GM18951 (cell line): Measurements from ENCODE around the gene IBTK.
A peak's percentile ranks its signal among the peaks of the same experiment; 100 is the strongest.
"Not testable (repeated sequence)": the region's sequence is repeated elsewhere in the genome, so short reads cannot be mapped to it uniquely, and the experiment has no call there.

Experiments
- POLR2A ChIP-seq: IDR thresholded peaks from 4 replicates; pipeline ENCODE4 v1.6.1; 2011; ENCODE audit warnings: mild to moderate bottlenecking; ENCODE audit not compliant: insufficient read length, insufficient read depth; ENCODE audit errors: extremely low read depth
- in situ Hi-C: fragments of 300-500 bp; cut with MboI; formaldehyde crosslinking; loops from one replicate; pipeline ENCODE4 v1.12.0; 2022; ENCODE audit warnings: low sequenced_read_pairs, mixed read lengths, inconsistent platforms; ENCODE audit not compliant: unreplicated experiment

Gene IBTK, protein sequence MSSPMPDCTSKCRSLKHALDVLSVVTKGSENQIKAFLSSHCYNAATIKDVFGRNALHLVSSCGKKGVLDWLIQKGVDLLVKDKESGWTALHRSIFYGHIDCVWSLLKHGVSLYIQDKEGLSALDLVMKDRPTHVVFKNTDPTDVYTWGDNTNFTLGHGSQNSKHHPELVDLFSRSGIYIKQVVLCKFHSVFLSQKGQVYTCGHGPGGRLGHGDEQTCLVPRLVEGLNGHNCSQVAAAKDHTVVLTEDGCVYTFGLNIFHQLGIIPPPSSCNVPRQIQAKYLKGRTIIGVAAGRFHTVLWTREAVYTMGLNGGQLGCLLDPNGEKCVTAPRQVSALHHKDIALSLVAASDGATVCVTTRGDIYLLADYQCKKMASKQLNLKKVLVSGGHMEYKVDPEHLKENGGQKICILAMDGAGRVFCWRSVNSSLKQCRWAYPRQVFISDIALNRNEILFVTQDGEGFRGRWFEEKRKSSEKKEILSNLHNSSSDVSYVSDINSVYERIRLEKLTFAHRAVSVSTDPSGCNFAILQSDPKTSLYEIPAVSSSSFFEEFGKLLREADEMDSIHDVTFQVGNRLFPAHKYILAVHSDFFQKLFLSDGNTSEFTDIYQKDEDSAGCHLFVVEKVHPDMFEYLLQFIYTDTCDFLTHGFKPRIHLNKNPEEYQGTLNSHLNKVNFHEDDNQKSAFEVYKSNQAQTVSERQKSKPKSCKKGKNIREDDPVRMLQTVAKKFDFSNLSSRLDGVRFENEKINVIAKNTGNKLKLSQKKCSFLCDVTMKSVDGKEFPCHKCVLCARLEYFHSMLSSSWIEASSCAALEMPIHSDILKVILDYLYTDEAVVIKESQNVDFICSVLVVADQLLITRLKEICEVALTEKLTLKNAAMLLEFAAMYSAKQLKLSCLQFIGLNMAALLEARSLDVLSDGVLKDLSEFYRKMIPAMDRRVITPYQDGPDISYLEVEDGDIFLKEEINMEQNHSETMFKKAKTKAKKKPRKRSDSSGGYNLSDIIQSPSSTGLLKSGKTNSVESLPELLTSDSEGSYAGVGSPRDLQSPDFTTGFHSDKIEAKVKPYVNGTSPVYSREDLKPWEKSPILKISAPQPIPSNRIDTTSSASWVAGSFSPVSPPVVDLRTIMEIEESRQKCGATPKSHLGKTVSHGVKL (N-terminal part only)

DNA sequence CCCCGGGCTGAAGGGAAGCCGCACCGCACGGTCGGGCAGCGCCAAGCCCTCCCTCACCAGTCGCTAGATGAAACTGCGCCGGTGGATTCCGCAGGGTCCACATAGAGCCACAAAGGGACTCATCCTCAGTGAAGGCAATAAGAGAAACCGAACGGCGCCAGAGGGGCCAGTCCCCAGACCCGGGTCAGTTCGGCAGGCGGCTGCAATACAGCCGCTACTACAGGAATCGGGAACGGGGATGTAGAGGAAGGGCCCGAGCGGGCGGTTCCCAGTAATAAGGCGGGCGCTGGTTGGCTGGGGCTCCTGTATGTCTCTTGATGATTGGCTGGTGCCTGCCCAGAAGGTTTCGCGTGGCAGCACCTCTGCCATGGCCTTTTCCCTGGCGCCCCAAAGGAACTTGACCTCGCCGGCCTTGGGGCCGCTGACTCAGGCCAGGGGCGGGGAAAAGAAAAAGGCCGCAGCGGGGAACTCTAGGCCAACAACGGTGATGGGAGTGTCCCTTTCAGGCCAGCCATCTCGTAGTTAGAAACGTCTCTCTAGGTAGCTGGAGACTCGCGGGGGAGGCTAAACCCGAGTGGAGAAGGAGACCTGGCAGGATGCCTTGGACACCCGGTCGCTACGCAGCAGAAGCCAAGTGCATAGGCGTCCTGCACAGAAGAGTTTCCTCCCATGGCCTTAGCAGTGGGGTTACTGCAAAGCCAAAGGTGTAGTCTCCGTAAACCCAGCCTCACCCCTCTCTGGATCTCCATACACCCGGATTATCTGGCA is at the start of gene IBTK:
Gene IBTK (minus strand): TSS at position 240 of the 768 bp plus-strand sequence. CDS start 7,258 bp downstream, outside the sequence.
- in situ Hi-C loops, result no loop called here

DNA sequence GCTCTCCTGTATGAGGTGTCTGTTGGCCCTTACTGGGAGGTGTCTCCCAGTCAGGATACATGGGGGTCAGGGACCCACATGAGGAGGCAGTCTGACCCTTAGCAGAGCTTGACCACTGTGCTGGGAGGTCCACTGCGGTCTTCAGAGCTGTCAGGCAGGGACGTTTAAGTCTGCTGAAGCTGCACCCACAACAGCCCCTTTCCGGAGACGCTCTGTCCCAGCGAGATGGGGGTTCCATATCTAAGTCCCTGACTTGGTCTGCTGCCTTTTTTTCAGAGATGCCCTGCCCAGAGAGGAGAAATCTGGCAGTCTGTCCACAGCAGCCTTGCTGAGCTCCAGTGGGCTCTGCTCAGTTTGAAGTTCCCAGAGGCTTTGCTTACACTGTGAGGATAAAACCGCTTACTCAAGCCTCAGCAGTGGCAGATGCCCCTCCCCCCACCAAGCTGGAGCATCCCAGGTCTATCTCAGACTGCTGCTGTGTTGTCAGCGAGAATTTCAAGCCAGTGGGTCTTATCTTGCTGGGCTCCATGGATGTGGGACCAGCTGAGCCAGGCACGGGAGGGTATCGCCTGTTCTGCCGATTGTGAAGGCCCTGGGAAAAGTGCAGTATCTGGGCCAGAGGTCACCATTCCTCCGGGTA is 36.3 kb upstream of the IBTK start:
- in situ Hi-C loops, result no loop called here
- TF ChIP-seq POLR2A, result no peak

More for the DNA sequence above, at the start of gene IBTK:
- TF ChIP-seq POLR2A, result peak; percentile 76

DNA sequence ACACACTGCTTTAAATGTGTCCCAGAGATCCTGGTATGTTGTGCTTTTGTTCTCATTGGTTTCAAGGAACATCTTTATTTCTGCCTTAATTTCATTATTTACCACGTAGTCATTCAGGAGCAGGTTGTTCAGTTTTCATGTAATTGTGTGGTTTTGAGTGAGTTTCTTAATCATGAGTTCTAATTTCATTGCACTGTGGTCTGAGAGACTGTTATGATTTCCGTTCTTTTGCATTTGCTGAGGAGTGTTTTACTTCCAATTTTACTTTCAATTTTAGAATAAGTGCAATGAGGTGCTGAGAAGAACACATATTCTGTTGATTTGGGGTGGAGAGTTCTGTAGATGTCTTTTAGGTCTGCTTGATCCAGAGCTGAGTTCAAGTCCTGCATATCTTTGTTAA is 34.0 kb upstream of the IBTK start:
- in situ Hi-C loops, result not testable (repeated sequence)

GRCh38 chr6:82277686-82278085 is 30.1 kb upstream of the IBTK start:
- in situ Hi-C loops, result loop anchor here (10.0 kb wide), 1 partner anchor 777 kb away; no protein-coding TSS in a partner anchor
- TF ChIP-seq POLR2A, result no peak

- TF ChIP-seq POLR2A, result no peak
- in situ Hi-C loops, result loop anchor here (10.0 kb wide), 1 partner anchor 779 kb away; no protein-coding TSS in a partner anchor
These were observed 28.1 kb upstream of the IBTK start for GRCh38 chr6:82275686-82276085.

DNA sequence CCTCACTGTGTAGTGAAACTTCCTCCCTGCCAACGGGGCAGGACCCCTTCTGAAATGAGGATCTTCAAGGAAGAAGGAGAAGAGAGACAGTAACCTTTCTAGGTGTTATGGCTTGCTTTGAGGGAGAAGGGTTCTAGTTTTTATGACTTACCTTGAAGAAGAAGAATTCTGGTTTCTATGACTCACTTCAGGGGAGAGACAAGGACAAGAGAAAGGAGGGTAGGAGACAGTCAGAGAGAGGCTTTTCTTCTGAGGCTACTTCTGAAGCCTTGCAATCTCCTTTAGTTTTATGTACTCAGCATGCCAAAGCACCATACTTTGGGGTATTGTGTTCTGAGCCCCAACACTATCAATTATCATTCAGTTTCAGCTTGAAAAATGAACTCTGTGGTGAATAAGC is 25.8 kb upstream of the IBTK start:
- in situ Hi-C loops, result loop anchor here (10.0 to 25.0 kb wide), 2 partner anchors 782 to 939 kb away; no protein-coding TSS in a partner anchor

DNA sequence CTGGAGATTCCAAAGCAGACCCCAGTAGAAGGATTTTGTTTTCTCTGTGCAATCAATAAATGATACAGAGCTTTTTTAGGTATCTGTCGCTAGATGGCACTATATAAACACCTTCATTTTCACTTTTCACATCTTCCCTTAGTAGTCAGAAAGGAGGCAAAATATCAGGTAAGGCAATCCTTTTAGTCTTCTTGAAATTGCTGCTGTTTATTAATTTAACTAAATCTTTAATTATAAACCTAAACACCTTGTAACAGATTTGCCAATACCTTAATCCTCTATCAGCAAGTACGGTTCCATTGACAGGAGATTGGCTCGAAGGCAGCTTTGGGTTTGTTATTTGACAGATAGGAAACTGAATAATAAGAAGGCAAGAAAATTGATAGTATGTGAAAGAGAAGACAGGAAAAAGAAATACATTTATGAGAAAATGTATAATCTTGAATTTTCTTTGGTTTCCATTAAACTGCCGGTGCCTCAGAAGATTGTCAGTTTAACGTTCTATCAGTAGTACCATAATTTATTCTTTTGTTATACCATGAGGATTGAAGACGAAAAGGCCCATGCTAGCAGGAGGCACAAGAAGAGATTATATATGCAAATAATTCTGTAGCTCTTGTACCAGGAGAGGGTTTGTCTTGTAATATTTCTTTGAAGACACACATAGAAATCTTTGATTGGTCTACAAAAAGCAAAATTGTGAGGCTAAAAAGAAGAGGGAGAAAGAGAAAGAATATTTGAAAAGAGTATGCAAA is 23.5 kb upstream of the IBTK start:
- TF ChIP-seq POLR2A, result no peak
- in situ Hi-C loops, result loop anchor here (10.0 to 25.0 kb wide), 2 partner anchors 784 to 941 kb away; no protein-coding TSS in a partner anchor

More for the DNA sequence above, 25.8 kb upstream of the IBTK start:
- no peak for TF ChIP-seq POLR2A

DNA sequence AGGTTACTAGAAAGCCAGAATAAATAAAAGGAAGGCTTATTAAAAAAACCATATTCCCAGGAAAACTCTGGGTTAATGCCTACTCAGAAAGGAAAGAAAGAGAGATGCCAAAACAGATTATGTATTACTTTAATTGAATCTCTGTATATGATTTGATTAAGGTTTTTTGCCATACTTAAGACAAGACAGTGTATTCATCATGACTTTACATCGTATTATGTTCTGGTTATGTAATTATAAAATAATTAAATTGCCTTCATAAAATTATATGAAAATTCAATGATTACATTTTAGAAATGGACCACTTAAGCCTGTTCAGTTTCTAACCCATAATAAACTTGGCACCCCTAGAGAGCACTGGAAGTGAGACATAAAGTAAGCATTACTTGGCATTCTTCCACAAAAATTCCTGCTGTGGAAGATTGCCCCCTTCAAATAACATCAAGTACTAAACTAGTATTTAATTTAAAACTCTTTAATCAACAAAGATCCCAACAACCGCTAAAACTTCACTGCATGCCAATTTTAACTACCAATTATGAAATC is 20.8 kb upstream of the IBTK start:
- no peak for TF ChIP-seq POLR2A
- in situ Hi-C loops, result loop anchor here (25.0 kb wide), 1 partner anchor 944 kb away; no protein-coding TSS in a partner anchor

- in situ Hi-C loops, result loop anchor here (25.0 kb wide), 1 partner anchor 947 kb away; no protein-coding TSS in a partner anchor
- TF ChIP-seq POLR2A, result no peak
These were observed 17.3 kb upstream of the IBTK start for GRCh38 chr6:82264824-82265223.

- in situ Hi-C loops, result loop anchor here (25.0 kb wide), 1 partner anchor 948 kb away; no protein-coding TSS in a partner anchor
These were observed 16.8 kb upstream of the IBTK start for GRCh38 chr6:82264321-82264720.

GRCh38 chr6:82263916-82264315 is 16.4 kb upstream of the IBTK start:
- in situ Hi-C loops, result loop anchor here (25.0 kb wide), 1 partner anchor 948 kb away; no protein-coding TSS in a partner anchor
- TF ChIP-seq POLR2A, result no peak

More at GRCh38 chr6:82264321-82264720, 16.8 kb upstream of the IBTK start:
- TF ChIP-seq POLR2A, result no peak
